MM.1S (cell line): ENCODE data around the gene CABLES2.

Experiments
- CTCF ChIP-seq: fragments of 300-600 bp; sonication (generic); IDR thresholded peaks from 2 replicates; pipeline ENCODE4 v1.5.1; 2016; ENCODE audit warnings: antibody characterized with exemption, low read length, mixed read lengths
- EZH2phosphoT487 ChIP-seq: fragments of 300-600 bp; sonication (generic); IDR thresholded peaks from 2 replicates; pipeline ENCODE4 v1.6.1; 2018; ENCODE audit warnings: antibody characterized with exemption, low read length

- TF ChIP-seq CTCF (no peak), EZH2phosphoT487 (no peak)
Measured at GRCh38 chr20:62425281-62426058, 18.4 kb upstream of the CABLES2 start.
